Neutrophil (primary cell): ENCODE measurements around the gene SHH.

Experiments used
- H3K27ac ChIP-seq: fragments of 200-600 bp; sonication (generic); 2 replicates; pipeline ENCODE4 v1.5.1; 2016; ENCODE audit warnings: mild to moderate bottlenecking, moderate library complexity
- H3K27me3 ChIP-seq: fragments of 200-600 bp; sonication (generic); 2 replicates; pipeline ENCODE4 v1.6.0; 2016; ENCODE audit warnings: mild to moderate bottlenecking
- H3K36me3 ChIP-seq: fragments of 200-600 bp; sonication (generic); 2 replicates; pipeline ENCODE4 v1.5.1; 2017
- H3K4me1 ChIP-seq, 2 experiments: fragments of 200-600 bp in 1 of 2; sonication (generic) in 1 of 2; 1 replicate in 1 of 2; 2 replicates in 1 of 2; pipeline versions ENCODE4 v1.5.1 to v1.6.1; 2013 to 2016; ENCODE audit warnings: low read depth in 1 of 2, low read length in 1 of 2, mild to moderate bottlenecking in 1 of 2, moderate library complexity in 1 of 2; ENCODE audit not compliant: control insufficient read depth in 1 of 2, insufficient read depth in 1 of 2
- H3K4me3 ChIP-seq, 2 experiments: fragments of 200-600 bp in 1 of 2; sonication (generic) in 1 of 2; 1 replicate in 1 of 2; 2 replicates in 1 of 2; pipeline ENCODE4 v1.5.1; 2013 to 2016; ENCODE audit warnings: low read depth in 1 of 2, low read length in 1 of 2, mild to moderate bottlenecking in 1 of 2, moderate library complexity in 1 of 2
- H3K9me3 ChIP-seq: fragments of 200-600 bp; sonication (generic); 2 replicates; pipeline ENCODE4 v1.5.1; 2016
- TF ChIP-seq, protein P1 (sequence below): fragments of 200-600 bp; sonication (generic); IDR thresholded peaks from 2 replicates; pipeline ENCODE4 v1.5.1; 2016; ENCODE audit warnings: antibody characterized with exemption

SHH gene

DNA sequence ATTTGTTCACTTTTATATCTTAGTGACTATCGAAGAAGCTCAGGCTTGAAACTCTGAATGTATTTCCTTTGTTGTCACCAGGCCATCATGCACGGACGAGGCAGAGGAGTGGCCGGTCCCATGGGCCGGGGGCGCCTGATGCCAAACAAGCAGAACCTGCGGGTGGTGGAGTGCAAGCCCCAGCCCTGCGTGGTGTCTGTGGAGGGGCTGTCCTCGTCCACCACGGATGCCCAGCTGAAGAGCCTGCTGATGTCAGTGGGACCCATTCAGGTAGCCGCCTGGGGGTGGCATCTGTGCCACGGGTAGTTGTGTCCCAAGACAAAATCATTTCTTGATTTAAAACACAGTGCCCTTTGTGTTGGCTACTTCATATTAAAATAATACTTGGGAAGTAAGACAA is 45.9 kb downstream of the SHH start:
- Histone ChIP-seq H3K27me3 (no peaks in the 10 kb centered on the region), H3K36me3 (peaks cover 85% of the 10 kb centered on the region), H3K9me3 (no peaks in the 10 kb centered on the region), H3K4me1 (peaks cover 14 to 16% of the 10 kb centered on the region in 2 experiments), H3K4me3 (no peak overlapping the region), H3K27ac (no peak overlapping the region)
- TF ChIP-seq, protein P1, sequence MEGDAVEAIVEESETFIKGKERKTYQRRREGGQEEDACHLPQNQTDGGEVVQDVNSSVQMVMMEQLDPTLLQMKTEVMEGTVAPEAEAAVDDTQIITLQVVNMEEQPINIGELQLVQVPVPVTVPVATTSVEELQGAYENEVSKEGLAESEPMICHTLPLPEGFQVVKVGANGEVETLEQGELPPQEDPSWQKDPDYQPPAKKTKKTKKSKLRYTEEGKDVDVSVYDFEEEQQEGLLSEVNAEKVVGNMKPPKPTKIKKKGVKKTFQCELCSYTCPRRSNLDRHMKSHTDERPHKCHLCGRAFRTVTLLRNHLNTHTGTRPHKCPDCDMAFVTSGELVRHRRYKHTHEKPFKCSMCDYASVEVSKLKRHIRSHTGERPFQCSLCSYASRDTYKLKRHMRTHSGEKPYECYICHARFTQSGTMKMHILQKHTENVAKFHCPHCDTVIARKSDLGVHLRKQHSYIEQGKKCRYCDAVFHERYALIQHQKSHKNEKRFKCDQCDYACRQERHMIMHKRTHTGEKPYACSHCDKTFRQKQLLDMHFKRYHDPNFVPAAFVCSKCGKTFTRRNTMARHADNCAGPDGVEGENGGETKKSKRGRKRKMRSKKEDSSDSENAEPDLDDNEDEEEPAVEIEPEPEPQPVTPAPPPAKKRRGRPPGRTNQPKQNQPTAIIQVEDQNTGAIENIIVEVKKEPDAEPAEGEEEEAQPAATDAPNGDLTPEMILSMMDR, result no peak

DNA sequence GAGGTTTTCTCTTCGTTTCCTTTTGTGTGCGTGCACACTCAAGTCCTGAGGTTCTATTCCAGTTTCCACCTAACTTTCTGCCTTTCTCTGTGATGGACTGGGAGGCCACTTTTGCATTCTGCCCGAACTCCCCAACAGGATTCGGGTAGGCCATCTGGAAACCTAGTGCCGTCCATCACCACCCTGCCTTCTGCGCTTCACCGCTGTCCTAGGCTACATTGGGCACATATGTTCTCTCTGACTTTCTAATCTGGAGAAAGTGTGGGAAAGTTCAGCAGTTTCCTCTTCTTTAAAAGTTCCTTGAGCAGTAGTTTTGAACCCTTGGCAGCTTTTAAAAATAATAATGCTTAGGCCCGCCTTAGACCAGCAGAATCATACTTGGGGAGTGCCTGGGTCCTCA is 46.8 kb downstream of the SHH start:
- H3K27ac ChIP-seq, result no peak overlapping the region
- peaks cover 76% of the 10 kb centered on the region for H3K36me3 ChIP-seq
- TF ChIP-seq, protein P1, result no peak

DNA sequence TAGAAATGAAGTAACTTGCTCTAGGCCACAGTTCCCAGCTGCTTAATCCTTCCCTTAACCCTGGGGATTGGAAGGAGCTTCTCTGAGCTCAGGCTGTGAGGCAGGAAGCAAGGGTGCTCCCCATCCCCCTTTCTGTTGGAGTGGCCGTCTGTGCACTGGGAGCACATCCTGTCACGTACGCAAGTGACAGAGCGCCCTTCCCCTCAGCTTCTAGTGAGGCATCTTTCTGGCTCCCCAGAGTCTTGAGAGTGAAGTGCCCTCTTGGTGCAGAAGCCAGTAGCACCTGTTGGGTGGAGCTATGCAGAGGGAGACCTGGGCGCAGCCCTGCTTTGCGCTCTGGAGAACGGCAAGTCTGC is 47.8 kb downstream of the SHH start:
- TF ChIP-seq, protein P1, result no peak

More for the DNA sequence above, 46.8 kb downstream of the SHH start:
- no peaks in the 10 kb centered on the region for H3K27me3 ChIP-seq
- no peaks in the 10 kb centered on the region for H3K9me3 ChIP-seq
- no peak overlapping the region for H3K4me3 ChIP-seq
- H3K4me1 ChIP-seq, result peaks cover 21 to 23% of the 10 kb centered on the region in 2 experiments

DNA sequence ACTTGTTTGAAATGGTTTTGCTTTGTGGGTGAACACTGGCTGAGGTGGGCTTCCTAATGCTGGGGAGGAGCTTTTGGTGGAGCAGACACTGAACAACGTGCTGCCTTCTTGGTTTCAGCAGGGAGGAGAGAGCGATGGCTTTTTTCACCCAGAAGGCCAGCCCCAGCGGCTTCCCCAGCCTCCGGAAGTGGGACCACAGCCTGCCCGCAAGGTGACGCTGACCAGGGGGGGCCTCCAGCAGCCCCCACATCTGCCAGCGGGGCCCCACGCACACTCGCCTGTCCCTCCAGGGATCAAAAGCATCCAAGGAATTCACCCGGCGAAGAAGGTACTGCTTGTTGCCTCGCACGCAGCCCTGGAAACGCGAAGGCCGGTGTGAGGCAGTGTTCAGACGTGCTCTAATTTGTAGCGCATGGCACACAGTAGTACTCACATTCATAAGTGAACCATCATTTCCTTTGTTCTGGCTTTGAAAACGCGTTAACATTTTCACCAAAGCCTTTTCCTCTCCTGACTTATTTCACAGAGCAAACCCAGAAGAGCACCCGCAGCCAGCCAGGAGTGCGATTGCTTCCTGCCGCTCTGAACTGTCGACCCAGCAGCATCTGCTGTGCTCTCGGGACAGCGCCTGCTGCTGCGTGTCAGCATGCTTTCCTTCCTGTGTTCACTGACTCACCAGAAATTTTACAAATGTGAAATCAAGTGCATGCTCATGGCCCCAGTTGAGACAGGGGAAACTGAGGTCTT is 48.4 kb downstream of the SHH start:
- peaks cover 71% of the 10 kb centered on the region for H3K36me3 ChIP-seq
- no peak overlapping the region for H3K4me3 ChIP-seq
- H3K27me3 ChIP-seq, result no peaks in the 10 kb centered on the region
- H3K27ac ChIP-seq, result peak overlapping the region; percentile 20
- H3K4me1 ChIP-seq, result peaks cover 21 to 23% of the 10 kb centered on the region in 2 experiments
- H3K9me3 ChIP-seq, result no peaks in the 10 kb centered on the region
- TF ChIP-seq, protein P1, result no peak

More for the DNA sequence above, 47.8 kb downstream of the SHH start:
- Histone ChIP-seq H3K27me3 (no peaks in the 10 kb centered on the region), H3K4me3 (no peak overlapping the region), H3K9me3 (no peaks in the 10 kb centered on the region), H3K27ac (peak overlapping the region; percentile 20), H3K36me3 (peaks cover 75% of the 10 kb centered on the region), H3K4me1 (peaks cover 21 to 23% of the 10 kb centered on the region in 2 experiments)

DNA sequence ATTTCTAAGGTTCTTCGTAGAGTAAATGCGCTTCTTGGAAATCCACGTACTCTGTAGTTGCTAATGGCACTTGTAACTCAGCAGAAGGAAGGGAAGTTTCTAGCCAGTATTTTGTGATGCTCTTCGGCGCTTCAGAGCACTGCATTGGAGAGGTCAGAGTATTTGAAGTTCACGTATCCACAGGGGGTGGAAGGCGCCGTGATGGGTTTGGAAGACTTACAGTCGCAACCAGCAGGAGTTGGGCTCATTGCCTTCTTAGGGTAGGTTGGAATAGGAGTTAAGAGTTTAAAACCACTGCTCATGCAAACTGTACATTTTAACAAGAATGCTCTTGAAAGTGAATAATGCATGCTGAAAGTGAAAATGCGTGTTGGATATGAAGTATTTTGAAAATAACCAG is 49.1 kb downstream of the SHH start:
- TF ChIP-seq, protein P1, result no peak
- H3K27ac ChIP-seq, result no peak overlapping the region

More for the DNA sequence above, 49.1 kb downstream of the SHH start:
- Histone ChIP-seq H3K36me3 (peaks cover 71% of the 10 kb centered on the region), H3K9me3 (no peaks in the 10 kb centered on the region), H3K4me3 (no peak overlapping the region), H3K27me3 (no peaks in the 10 kb centered on the region), H3K4me1 (peaks cover 21 to 23% of the 10 kb centered on the region in 2 experiments)
